DMS153 treated with DMSO at 0.1 percent for 48 hours (cell line): ENCODE results near the gene PLCB4.
"Not testable (repeated sequence)": the region's sequence is repeated elsewhere in the genome, so short reads cannot be mapped to it uniquely, and the experiment has no call there.

Source experiments
- DNase-seq: peaks from one replicate; lab custom pipeline; 2025; ENCODE audit not compliant: unreplicated experiment; lab: John Stamatoyannopoulos, UW

The PLCB4 gene

GRCh38 chr20:9140162-9140760, 71.4 kb downstream of the PLCB4 start:
- no peak for DNase-seq

DNA sequence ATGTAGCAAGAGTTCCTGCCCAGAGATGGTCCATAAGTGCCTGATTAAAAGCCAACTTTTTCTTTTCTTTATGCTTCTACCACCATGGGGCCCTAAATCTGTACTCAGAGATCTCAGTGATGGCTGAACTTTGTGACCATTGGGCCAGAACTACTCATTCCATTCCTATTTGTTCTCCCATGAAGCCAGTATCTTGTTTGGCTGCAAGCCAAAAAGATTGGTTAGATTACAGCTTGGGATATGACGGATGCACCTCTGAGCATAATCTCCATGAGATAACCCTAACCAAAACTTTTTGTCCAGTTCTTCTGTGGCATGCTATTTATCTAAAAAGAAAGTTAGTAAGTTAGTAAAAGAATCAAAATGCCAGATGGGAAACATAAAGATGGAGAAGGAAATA, 72.2 kb downstream of the PLCB4 start:
- DNase-seq: no peak

DNA sequence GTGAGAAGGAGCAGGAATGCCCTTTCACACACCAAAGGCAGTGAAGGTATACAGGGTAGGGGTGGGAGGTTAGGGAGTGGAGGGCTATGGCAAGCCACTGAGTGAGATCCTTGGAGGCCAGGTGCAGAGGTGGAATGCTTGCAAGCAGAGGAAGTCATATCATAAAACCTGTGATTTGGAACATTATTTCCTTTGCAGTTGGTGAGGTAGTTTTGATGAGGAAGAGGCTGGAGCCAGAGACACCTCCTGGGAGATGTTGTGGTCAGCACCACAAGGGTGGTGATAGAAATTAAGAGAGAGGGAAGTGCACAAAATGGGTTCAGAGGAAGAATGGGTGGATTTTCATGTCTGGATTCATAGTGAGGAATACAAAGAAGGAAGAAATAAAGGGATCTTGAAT, 73.0 kb downstream of the PLCB4 start:
- no peak for DNase-seq

GRCh38 chr20:9142809-9143208, 73.9 kb downstream of the PLCB4 start:
- no peak for DNase-seq

DNA sequence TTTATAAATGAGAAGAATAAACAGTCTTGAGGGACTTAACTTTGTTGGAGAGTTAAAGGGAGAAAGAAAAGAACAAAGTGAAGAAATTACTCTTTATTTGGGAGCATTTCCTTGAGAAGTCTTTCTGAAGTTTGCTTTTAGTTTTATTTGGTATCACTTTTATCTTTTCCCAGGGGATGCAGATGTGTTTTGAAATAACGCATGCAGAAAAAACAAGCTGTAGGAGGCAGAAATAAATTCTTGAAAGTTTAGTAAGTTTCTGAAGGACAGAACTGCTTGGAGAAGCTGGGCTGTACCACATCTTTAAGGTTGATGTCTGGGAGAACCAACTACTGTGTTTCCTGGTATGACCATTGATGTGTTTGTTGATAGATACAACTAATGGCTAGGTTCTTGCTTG, 75.0 kb downstream of the PLCB4 start:
- DNase-seq: no peak

- DNase-seq: no peak
Observed at GRCh38 chr20:9144643-9145042, 75.8 kb downstream of the PLCB4 start.

- no peak for DNase-seq
Observed at GRCh38 chr20:9145142-9145541, 76.3 kb downstream of the PLCB4 start.

- DNase-seq: no peak
Observed at GRCh38 chr20:9146649-9147048, 77.8 kb downstream of the PLCB4 start.

DNA sequence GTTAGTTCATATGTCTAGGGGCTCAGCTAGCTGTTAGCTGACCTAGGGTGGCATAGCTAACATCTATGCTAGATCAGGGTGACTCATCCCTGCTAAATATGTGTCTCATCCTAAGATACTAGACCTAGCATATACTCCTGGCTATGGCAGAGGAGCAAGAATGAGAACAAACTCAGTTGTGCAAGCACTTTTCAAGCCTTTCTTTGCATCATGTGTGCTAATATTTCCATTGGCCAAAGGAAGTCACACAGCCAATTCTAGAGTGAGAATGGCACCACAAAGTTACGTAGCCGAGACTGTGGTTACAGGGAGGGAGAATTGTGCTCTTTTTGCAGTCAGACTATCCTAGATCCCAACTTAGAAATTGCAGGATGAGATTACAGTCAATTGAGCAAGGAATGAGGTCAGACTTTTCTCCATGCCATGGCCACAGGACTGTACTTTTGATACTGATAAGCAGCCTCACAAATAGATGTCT, 78.7 kb downstream of the PLCB4 start:
- DNase-seq: no peak

- DNase-seq: no peak
Observed at GRCh38 chr20:9148291-9148690, 79.4 kb downstream of the PLCB4 start.

- no peak for DNase-seq
Observed at GRCh38 chr20:9149087-9149486, 80.2 kb downstream of the PLCB4 start.

GRCh38 chr20:9149796-9150195, 80.9 kb downstream of the PLCB4 start:
- no peak for DNase-seq

- no peak for DNase-seq
Observed at GRCh38 chr20:9150679-9151078, 81.8 kb downstream of the PLCB4 start.

GRCh38 chr20:9152139-9152538, 83.3 kb downstream of the PLCB4 start:
- DNase-seq: not testable (repeated sequence)

- no peak for DNase-seq
Observed at GRCh38 chr20:9154464-9155024, 85.7 kb downstream of the PLCB4 start.

DNA sequence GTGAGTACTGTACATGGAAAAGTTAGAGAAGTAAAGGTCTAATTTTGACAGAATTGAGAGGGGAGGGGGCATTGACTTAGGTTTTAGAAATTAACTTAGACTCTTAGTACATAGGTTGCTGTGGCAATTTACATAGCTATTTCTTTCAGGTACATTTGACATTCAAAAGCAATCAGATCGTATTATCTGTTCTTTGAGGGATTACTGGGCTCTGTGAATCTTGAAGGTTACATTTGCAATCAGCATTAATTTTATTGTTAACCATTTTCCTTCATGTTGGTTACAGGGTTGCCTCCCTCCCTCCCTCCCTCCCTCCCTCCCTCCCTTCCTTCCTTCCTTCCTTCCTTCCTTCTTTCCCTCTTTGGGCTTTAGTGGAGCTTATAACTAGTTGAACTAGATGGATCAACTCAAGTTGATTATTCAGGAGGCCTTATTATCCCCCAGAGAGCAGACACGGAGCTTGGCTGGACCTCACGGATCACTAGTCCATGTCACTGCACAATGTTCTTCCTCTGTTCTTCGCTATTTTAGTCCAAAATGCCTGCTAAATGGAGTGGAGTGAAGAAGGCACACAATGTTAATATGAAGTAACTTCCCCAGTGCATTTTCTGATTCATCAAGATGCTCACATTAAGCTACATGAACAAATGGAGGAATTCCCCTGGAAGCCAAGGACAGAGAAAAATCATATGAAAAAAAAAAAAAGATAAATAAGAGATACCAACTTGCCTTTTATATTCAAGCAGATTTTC, 87.8 kb downstream of the PLCB4 start:
- no peak for DNase-seq

GRCh38 chr20:9160331-9160730, 91.4 kb downstream of the PLCB4 start:
- DNase-seq: no peak

- DNase-seq: no peak
Observed at GRCh38 chr20:9160757-9161156, 91.9 kb downstream of the PLCB4 start.

DNA sequence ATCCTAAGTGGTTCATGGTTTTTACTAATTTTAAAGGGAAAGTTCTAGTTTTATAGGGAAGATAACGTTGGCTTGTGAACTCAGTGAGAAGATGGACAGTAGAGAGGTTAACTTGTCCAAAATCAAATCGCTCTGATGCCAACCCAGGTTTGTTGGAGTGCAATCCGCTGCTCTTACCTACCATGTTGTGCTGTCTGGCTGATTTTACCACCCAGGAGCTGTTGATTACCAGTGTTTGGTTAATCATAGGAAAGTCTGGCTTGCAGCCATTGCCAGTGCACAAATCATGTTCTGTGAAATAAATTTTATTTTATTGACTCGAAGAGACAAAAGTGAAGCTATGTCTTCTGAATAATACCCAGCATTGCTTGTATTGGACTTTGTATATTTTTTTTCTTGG, 92.4 kb downstream of the PLCB4 start:
- no peak for DNase-seq

DNA sequence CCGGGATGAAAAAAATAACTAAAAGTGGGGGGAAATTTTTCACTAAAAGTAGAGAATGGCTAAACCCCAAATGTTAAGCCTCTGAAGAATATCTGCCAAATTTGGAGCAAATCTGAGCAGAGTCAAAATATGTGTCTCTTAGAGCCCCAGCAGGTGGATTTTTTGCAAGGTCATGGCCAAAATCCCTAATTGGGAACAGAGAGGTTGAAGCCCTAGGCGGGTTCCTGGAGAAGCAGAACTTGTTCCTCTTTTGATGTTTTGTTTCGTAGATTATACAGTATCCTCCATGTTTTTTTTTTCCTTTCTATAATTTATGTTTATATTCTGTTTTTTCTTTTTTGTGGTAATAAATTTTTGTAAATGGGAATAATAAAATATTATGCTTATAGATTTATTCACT, 94.4 kb downstream of the PLCB4 start:
- DNase-seq: no peak

- no peak for DNase-seq
Observed at GRCh38 chr20:9163995-9164394, 95.1 kb downstream of the PLCB4 start.

DNA sequence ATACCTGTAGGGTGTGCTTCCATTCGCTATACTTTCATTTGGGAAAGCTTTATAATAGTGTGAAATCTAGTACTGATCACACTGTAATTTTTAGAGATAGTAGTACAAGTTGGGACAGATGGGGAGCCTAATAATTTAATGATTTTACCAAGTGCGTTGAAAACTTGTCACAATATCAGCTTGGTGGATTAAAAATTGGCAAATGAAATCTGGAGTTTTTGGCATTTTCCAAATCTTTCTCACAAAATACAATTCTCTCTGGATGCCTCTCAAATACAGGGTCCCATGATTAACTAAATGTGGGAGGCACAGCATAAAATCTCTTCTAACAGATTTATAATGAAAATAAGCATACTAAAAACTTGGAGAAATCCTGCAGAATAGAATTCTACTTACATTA, 96.4 kb downstream of the PLCB4 start:
- no peak for DNase-seq
